Stimulated activated CD4-positive, alpha-beta T cell treated with anti-CD3 and anti-CD28 coated beads, Interleukin-4, amount 100 ng/mL, for 48 hours (primary cell): ENCODE data around the gene DEUP1.
"Not testable (repeated sequence)": the region's sequence is repeated elsewhere in the genome, so short reads cannot be mapped to it uniquely, and the experiment has no call there.

Experiments used
- DNase-seq, 2 donors: peaks; one replicate each; pipeline ENCODE4 v3.0.0-alpha.2; 2020; ENCODE audit warnings: low read depth in 2 of 2

DEUP1 gene, protein sequence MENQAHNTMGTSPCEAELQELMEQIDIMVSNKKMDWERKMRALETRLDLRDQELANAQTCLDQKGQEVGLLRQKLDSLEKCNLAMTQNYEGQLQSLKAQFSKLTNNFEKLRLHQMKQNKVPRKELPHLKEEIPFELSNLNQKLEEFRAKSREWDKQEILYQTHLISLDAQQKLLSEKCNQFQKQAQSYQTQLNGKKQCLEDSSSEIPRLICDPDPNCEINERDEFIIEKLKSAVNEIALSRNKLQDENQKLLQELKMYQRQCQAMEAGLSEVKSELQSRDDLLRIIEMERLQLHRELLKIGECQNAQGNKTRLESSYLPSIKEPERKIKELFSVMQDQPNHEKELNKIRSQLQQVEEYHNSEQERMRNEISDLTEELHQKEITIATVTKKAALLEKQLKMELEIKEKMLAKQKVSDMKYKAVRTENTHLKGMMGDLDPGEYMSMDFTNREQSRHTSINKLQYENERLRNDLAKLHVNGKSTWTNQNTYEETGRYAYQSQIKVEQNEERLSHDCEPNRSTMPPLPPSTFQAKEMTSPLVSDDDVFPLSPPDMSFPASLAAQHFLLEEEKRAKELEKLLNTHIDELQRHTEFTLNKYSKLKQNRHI

DNA sequence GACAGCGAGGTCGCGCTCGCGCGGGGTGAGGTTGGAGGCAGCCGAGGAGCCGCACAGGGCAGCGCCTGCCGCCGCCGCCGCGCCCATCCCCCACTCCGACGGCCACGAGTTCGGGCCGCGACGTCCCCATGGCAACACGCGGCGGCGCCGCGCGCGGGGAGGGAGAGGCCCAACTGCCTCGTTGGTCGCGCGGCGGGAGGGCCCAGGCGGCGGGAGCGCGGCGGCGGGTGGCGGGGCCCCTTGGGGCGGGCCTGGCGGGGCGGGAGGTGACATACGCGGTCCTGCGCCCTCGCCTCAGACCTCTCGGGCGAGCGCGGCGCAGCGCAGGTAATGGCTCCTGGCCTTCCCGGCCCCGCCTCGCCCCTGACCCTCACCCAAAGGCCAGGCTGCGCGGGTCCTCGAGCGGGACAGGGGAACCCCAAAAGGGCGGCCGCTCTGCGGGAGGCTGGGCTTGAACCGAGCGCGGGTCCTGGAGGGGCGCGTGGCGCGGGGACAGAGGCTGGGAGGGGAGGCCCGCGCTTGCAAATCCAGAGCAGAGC is at the start of gene DEUP1:
Gene DEUP1 (plus strand): TSS at position 297 of the 539 bp plus-strand sequence. CDS start 1,518 bp downstream, outside the sequence.
- peak in 1 of 2 donors; percentile 11 for DNase-seq

DNA sequence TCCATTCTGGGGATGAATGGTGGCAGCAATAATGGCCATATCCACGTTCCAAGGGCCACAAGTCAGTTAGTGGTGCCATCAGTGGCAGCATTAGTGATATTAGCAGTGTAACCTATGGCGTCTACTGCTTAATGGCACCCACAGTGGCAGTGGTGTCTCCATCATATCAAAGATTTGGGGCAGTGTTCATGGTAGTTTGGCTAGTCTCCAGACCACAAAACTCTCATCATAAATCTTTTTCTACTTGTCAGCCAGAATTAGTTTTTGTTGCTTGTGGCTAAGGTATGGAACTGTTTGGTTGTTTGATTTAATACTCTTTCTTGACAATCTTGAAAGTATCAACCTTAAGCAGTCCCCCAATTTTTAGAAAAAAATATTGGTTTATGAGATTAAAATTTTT is 45.1 kb upstream of the DEUP1 start:
- DNase-seq: no peak

DNA sequence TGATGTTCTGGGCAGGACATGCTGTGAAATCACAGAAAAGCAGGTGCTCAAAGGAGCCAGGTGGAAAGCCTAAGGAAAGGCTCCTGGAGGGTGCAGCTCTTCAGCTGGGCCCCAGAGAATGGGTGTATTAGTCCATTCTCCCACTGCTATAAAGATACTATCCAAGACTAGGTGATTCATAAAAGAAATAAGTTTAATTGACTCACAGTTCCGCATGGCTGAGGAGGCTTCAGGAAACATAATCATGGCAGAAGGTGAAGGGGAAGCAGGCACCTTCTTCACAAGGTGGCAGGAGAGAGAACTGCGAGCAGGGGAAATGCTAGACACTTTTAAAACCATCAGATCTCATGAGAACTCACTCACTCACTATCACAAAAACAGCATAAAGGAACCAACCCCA is 43.1 kb upstream of the DEUP1 start:
- DNase-seq: no peak

DNA sequence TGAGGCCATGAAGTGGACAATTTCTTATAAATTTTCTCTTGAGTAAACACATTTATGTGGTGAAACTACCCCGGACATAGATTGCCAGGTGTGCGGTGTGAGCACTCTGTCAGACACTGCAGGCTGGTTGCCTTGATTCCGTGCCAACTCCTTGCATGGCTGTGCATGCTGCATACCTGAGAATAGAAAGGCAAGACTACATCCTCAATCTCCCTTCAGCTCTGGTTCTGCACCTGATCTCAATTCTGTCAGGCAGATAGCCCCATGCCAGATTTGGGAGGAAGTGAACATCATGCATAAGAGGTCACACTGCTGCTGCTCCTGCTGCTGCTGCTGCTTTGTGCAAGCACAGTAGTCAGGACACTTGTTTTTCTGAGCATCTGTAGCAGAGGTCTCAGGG is 42.5 kb upstream of the DEUP1 start:
- DNase-seq: no peak

DNA sequence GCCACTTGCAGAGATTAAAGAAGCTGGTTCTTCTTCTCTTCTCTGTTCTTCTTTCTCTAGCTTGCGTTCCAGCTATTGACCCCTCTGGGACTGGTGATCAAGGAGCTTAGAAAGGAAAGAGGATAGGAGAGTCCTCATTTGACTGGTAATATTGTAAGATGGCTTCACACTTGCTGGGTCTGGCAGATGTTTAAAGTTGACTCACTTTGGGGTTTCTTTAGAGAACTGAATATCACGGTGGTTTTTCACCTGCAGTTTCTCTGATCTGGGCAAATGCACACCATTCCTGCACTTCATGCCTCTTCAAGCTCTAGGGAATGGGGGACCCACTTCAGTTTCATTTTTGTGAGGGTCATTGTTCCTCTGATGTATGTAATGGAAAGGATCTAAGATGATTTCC is 41.8 kb upstream of the DEUP1 start:
- DNase-seq: no peak

DNA sequence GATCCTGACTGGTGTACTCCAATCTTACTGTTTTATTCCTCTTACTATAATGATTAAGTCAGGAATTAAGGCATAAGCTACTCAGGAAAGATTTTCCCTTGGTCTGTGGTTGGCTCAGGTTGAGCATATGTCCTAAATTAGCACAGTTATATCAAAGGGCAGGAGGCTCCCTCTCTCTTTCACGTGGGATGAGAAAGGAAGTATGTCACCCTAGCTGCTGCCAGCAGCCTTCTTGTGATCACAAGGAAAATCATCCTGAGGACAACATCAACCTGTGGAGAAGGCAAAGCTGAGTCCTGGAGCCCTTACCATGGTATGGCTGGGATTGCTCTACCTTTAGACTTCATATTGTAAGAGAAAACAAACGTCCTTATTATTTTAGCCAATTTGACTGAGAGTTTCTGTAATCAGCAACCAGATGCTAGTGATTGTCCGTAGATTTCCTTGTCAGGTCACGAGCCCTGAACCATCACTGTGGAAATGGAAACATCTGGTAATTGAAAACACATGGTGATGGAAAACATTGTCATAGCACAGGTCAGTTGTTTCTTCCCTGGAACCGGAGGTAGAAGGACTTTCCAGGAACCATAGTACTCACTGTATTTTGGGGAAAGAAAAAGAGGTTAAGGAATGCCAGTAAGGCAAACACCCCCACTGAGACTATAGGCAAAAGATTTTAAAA is 40.6 kb upstream of the DEUP1 start:
- no peak for DNase-seq

DNA sequence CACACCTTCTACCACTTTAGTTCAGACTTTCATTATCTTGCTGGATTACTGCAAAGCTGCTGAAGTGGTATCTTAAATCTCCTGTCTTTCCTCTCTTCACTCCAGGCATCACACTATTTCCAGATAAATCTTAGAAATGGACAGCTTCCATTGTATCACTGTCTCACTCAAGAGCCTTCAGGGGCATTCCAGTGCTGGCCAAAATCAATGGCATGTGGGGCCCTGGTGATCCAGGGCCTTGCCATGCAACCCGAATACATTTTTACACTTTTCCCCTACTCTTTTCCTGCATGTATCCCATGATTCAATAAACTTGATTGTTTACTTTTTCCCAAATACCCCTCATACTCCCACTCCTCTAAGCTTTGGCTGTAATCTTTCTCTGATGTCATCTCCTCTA is 39.4 kb upstream of the DEUP1 start:
- DNase-seq: no peak

DNA sequence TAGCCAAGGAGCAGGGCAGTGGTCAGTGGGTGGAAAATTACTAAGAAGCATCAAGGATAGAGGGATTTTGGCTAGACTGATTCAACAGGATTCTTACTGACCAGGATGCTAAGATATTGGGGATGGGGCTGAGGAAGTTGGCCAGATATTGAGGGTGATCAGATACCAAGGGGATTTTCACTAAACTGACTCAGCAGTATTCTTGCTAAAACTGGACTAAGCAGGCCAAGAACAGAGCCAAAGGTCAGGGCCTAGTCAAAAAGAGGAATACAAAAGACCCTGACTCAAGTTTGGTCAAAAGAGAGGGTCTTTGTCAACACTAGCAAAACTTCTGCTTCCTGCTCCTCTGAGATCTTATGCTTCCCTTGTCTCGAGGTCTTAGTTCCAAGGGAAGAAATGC is 38.6 kb upstream of the DEUP1 start:
- no peak for DNase-seq

DNA sequence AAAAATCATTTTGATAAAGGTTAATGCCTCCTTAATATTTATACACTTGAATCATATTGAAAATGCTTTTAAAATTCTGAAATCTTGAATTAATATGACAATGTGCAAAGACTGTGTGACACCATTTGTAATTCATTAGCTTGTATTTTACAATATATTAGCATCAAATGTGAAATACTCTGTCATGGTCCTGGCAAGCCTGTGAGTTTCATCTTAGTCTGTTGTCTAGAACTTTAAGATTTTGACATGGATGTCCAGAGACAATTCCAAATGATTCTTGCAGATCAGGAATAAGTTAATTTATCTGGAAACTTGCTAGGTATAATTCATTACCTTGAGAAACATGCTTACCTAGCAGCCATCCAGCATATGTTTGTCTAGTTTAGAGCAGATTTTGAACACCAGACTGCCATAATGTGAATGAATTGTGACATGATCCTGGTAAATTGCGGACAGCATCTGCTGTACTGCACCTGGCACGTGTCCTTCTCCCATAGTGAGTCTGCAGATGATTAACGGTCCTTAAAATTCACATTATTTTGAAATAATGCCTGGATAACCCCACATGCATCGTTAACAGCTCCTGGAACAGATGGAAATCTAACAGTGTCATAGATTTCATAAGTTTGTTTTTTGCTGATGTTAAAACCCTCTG is 34.5 kb upstream of the DEUP1 start:
- no peak for DNase-seq

DNA sequence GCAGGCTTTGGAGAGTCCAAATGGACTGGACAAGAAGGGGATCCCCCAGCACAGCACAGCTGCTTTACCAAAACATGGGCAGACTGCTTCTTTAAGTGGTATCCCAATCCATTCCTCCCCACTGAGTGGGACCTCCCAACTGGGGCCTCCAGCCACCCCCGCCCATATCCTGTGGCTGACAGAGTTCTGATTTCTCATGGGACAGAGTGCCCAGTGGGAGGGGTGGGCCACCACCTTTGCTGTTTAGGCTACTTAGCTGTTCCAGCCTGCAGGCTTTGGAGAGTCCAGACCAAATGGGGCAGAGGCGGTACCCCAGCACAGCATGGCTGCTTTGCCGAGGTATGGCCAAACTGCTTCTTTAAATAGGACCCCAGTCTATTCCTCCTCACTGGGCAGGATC is 26.9 kb upstream of the DEUP1 start:
- no peak for DNase-seq

DNA sequence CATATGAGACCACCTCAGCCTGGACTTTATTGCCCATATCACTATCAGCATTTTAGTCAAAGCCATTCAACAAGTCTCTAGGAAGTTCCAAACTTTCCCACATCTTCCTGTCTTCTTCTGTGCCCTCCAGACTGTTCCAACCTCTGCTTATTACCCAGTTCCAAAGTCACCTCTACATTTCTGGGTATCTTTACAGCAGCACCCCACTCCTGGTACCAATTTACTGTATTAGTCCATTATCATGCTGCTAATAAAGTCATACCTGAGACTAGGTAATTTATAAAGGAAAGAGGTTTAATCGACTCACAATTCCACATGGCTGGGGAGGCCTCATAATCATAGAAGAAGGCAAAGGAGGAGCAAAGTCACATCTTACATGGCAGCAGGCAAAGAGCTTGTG is 16.1 kb upstream of the DEUP1 start:
- DNase-seq: not testable (repeated sequence)

DNA sequence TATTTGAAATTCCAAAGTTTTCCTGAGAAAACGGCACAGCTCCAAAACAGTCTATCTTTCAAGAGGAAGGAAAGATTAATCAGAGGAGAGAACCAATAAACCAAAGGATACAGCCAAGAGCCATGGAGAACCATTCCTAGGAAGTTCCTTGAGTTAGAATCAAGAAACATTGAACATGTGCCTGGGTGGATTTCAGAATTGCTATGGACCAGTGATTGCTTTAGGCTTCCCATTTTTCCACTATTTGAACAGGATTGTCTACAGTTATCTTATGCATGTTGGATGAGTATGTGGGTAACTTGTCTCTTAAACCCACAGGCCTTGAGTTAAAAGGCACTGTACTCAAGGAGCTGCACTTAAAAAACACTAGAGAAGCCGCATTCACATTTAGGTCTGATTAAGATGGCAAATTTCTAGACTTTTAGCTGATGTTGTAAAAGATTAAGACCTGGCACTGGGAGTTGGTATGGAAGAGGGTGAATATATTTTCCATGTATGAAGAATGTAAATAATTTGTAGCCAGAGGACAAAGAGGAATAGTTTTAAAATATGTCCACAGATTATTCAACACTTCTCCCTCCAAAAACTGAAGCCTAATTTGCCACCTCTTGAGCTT is 11.2 kb upstream of the DEUP1 start:
- DNase-seq: no peak

DNA sequence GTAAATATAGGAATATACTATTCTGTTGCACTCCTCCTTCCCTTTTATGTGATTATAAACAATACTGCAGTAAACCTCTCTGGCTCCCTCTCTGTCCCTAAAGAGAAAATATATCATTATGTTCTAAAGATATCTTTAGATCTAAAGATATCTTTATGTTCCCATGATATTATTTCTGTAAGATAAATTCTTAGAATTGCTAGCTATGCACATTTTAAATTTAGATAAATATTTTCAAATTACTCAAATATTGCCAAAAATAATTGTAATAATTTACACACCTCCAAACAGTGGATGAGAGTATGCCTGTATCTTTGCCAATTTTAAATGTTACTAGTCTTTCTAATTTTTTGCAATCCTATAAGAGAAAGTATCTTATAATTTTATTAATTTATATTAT is 10.3 kb upstream of the DEUP1 start:
- no peak for DNase-seq

DNA sequence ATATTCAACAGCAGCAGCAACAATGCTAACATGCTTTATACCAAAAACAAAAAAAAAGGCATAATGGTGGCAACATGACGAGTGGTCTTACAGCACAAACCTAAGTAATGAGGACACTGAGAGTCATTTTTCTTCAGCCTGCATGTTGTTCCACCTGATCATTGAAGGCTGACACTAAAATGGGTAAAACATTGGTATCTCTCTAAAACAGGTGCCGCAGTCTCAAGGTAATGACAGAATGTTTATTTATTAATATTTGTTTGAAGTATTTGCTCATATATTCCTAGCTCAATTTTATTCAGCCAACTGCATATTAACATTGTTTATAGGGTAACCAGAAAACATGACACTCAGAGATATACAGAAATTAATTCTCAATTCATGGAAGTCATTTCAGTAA is 8.3 kb upstream of the DEUP1 start:
- no peak for DNase-seq

DNA sequence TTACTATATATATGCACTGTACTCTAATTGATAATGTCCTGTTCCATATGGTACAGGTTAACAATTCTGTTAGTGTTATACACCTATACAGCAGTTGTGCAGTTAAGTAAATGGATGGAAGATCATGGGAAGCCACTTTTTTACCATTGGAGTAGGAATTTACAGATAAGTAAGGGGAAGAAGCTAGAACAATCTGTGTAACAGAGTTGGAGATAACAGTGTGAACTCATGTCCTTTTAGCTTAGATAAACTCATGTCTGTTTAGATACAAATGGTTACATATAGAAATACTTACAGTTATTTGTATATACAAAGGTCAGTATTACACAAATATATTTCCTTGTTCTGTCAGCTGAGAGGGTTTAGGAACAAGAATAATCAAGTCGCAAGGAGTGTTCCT is 6.8 kb upstream of the DEUP1 start:
- DNase-seq: no peak

DNA sequence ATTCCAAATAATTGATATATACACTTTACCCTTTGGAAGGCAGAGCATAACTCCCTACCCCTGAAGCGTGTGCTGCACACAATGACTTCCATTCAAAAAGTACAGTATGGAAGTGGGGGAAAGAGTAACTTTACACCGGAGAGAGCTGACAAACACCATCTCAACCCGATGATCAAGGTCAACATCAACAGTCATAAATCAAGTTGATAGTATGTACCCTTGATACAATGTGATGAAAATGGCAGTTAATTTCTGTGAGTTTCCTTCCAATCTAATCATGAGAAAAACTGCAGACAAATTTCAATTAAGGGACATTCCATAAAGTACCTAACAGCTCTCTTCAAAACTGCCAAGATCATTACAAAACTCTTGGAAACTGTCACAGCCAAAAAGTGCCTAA is 6.0 kb upstream of the DEUP1 start:
- DNase-seq: no peak

DNA sequence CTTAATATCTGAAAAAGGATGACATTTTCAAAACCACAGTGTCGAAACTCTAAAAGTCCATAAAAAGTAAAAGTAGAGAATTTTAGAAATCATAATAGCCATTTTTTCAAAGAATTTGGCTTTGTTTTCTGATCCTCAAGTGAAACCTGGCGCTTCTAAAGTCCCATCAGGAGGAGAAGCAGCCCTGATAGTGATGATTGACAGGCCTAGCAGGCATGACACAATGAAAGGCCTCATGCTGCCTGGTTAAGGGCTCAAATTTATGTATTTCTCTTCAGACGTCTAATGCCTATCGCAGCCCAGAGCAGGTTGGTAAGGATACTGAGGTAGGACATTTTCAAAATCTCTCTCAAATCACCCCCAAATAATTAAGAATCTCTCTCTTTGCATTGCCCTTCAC is 3.9 kb upstream of the DEUP1 start:
- DNase-seq: no peak

DNA sequence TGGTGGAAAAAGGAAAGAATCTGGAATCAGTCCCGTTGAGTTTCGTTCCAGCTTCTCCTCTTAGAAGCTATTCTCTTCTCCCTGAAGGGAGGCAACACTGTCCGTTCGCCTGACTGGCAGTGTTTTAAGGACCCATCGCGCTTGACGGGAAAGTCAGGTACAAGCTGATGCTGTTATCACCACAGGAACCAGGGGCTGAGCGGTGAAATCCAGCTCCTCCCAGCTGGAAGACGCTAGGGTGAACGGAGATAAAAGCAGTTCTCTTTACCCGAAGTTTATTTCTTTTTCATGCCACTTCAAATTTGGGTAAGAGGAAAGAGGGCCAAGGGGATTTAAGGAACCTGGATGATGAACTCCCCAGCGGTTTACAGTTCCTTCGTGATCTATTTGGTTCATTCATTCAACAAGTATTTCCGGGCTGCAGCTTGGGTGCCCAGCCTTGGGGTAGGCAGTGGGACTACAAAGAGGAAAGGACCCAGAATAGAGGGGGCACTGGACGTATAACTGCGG is 551 bp upstream of the DEUP1 start:
- no peak for DNase-seq

DNA sequence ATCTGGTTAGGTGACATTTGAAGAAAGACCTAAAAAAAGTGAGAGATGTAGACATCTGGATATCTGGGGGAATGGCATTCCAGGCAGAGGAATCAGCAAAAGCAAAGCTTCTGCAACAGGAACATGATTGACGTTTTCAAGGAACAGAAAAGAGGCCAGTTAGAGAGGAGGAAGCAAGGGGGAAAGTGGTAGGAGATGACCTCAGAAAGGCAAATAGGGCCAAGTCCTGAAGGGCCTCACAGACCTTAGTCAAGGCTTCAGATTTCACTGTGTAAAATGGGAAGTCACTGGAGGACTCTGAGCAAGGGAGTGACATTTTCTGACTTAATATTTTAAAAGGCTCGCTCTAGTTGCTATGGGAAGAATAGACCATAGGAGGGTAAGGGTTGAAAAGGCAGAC is 9.7 kb downstream of the DEUP1 start:
- DNase-seq: no peak

DNA sequence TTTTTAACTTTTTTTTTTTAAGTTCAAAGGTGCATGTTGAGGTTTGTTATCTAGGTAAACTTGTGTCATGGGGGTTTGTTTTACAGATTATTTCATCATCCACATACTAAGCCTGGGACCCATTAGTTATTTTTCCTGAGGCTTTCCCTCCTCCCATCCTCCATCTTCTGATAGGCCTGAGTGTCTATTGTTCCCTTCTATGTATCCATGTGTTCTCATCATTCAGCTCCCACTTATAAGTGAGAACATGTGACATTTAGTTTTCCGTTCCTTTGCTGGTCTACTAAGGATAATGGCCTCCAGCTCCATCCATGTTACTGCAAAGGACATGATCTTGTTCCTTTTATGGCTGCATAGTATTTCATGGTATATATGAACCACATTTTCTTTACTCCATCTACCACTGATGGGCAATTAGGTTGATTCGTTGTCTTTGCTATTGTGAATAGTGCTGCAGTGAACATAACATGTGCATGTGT is 14.4 kb downstream of the DEUP1 start:
- DNase-seq: no peak

DNA sequence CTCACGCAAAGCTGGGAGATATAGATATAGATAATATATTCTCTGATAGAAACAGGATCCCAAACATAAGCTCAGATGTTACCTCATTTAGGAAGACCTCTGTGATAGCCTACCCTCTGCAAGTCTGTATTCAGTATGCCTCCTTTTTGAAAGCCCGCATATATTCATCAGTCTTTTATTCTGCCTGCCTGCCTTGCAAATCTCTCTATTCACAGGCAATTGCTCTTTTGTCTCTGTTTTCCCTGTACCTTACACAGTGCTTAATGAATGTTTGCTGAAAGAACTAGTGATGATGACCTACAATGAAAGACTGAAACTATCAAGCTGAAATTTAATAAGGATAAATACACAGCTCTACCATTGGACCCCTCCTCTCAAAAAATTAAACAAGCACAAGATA is 18.4 kb downstream of the DEUP1 start:
- DNase-seq: no peak
